SU-DHL-6 (cell line): ENCODE measurements around the gene PTPRN2.

Source experiments
- H2AFZ ChIP-seq: fragments of 200-600 bp; sonication (generic); 2 replicates; pipeline ENCODE4 v1.6.1; 2014; ENCODE audit warnings: low read depth, mild to moderate bottlenecking, moderate library complexity, mixed read lengths, antibody characterized with exemption, low read length; ENCODE audit not compliant: severe bottlenecking
- H3F3A ChIP-seq: fragments of 200-600 bp; shearing (Covaris generic); 2 replicates; pipeline ENCODE4 v1.6.0; 2016; ENCODE audit warnings: antibody characterized with exemption, mild to moderate bottlenecking; ENCODE audit not compliant: insufficient read depth
- H3K27ac ChIP-seq: fragments of 200-600 bp; sonication (generic); 2 replicates; pipeline ENCODE4 v1.5.1; 2016; ENCODE audit warnings: low read depth, mild to moderate bottlenecking, low read length, moderate library complexity, mixed read lengths
- H3K27me3 ChIP-seq: fragments of 200-600 bp; sonication (generic), shearing (Covaris generic); 2 replicates; pipeline ENCODE4 v1.6.0; 2014; ENCODE audit warnings: mild to moderate bottlenecking, low read length
- H3K36me3 ChIP-seq: fragments of 200-600 bp; sonication (generic); 2 replicates; pipeline ENCODE4 v1.6.1; 2014; ENCODE audit warnings: mild to moderate bottlenecking, low read length, mixed read lengths
- H3K4me2 ChIP-seq: fragments of 300-600, 200-600 bp; shearing (Covaris generic), sonication (generic); 2 replicates; pipeline ENCODE4 v1.6.0; 2014; ENCODE audit warnings: low read length, low read depth, mild to moderate bottlenecking; ENCODE audit not compliant: poor library complexity, severe bottlenecking
- H3K4me3 ChIP-seq: fragments of 200-600 bp; sonication (generic); 2 replicates; pipeline ENCODE4 v1.5.1; 2014; ENCODE audit warnings: antibody characterized with exemption, low read length, mild to moderate bottlenecking, mixed read lengths; ENCODE audit not compliant: insufficient read depth, poor library complexity, severe bottlenecking
- H3K79me2 ChIP-seq: fragments of 200-600 bp; sonication (generic); 2 replicates; pipeline ENCODE4 v1.6.1; 2014; ENCODE audit warnings: mild to moderate bottlenecking, low read length, moderate library complexity; ENCODE audit not compliant: insufficient read depth
- H3K9ac ChIP-seq: fragments of 200-600 bp; sonication (generic); 2 replicates; pipeline ENCODE4 v1.7.0; 2014; ENCODE audit warnings: mild to moderate bottlenecking, low read length
- H3K9me2 ChIP-seq: fragments of 200-600 bp; sonication (generic); replicated peaks from 2 replicates; pipeline ENCODE4 v1.6.1; 2014; ENCODE audit warnings: low read length; ENCODE audit not compliant: insufficient read depth
- H3K9me3 ChIP-seq: fragments of 200-600 bp; sonication (generic); 2 replicates; pipeline ENCODE4 v1.6.1; 2014; ENCODE audit warnings: low read length, mixed read lengths; ENCODE audit not compliant: insufficient read depth
- H4K20me1 ChIP-seq: fragments of 200-600 bp; sonication (generic); 2 replicates; pipeline ENCODE4 v1.6.1; 2014; ENCODE audit warnings: low read depth, mild to moderate bottlenecking, antibody characterized with exemption, low read length, moderate library complexity, mixed read lengths
- CTCF ChIP-seq: fragments of 200-600 bp; sonication (generic); IDR thresholded peaks from one replicate; pipeline ENCODE4 v1.5.1; 2017; ENCODE audit warnings: antibody characterized with exemption, mild to moderate bottlenecking, low read length, moderate library complexity; ENCODE audit not compliant: insufficient read depth, poor library complexity, severe bottlenecking
- EZH2phosphoT487 ChIP-seq: fragments of 200-600 bp; sonication (generic), shearing (Covaris generic); conservative IDR thresholded peaks from 2 replicates; pipeline ENCODE4 v1.6.1; 2018; ENCODE audit warnings: mild to moderate bottlenecking, antibody characterized with exemption, low read length, moderate library complexity, mixed read lengths

PTPRN2 gene

GRCh38 chr7:157497744-157498651 is 1089.6 kb downstream of the PTPRN2 start:
- no peaks in the 10 kb centered on the region for H3K36me3 ChIP-seq
- no peaks in the 10 kb centered on the region for H3K9me3 ChIP-seq
- H3K9me2 ChIP-seq, result no peaks in the 10 kb centered on the region
- H2AFZ ChIP-seq, result no peak overlapping the region
- no peak overlapping the region for H3K27ac ChIP-seq
- no peaks in the 10 kb centered on the region for H3F3A ChIP-seq
- H3K27me3 ChIP-seq, result no peaks in the 10 kb centered on the region
- no peak for TF ChIP-seq CTCF
- TF ChIP-seq EZH2phosphoT487, result no peak
- no peak overlapping the region for H3K4me2 ChIP-seq
- no peaks in the 10 kb centered on the region for H3K79me2 ChIP-seq
- H3K9ac ChIP-seq, result no peak overlapping the region
- no peak overlapping the region for H3K4me3 ChIP-seq
- H4K20me1 ChIP-seq, result no peaks in the 10 kb centered on the region

GRCh38 chr7:157497367-157497743 is 1090.3 kb downstream of the PTPRN2 start:
- Histone ChIP-seq H3K27ac (no peak overlapping the region), H2AFZ (no peak overlapping the region), H3K4me3 (no peak overlapping the region), H3K27me3 (no peaks in the 10 kb centered on the region), H3K9me2 (no peaks in the 10 kb centered on the region), H4K20me1 (no peaks in the 10 kb centered on the region), H3K9me3 (no peaks in the 10 kb centered on the region), H3K36me3 (no peaks in the 10 kb centered on the region), H3K9ac (no peak overlapping the region), H3K79me2 (no peaks in the 10 kb centered on the region), H3F3A (no peaks in the 10 kb centered on the region), H3K4me2 (no peak overlapping the region)
- no peak for TF ChIP-seq CTCF
- no peak for TF ChIP-seq EZH2phosphoT487

- H3K27ac ChIP-seq, result no peak overlapping the region
- no peaks in the 10 kb centered on the region for H4K20me1 ChIP-seq
- H3K9me3 ChIP-seq, result no peaks in the 10 kb centered on the region
- H2AFZ ChIP-seq, result no peak overlapping the region
- H3K9ac ChIP-seq, result no peak overlapping the region
- no peak overlapping the region for H3K4me3 ChIP-seq
- H3K79me2 ChIP-seq, result no peaks in the 10 kb centered on the region
- no peaks in the 10 kb centered on the region for H3F3A ChIP-seq
- TF ChIP-seq EZH2phosphoT487 (no peak), CTCF (no peak)
- no peak overlapping the region for H3K4me2 ChIP-seq
- no peaks in the 10 kb centered on the region for H3K27me3 ChIP-seq
- no peaks in the 10 kb centered on the region for H3K36me3 ChIP-seq
- H3K9me2 ChIP-seq, result no peaks in the 10 kb centered on the region
These were observed 1091.0 kb downstream of the PTPRN2 start for GRCh38 chr7:157496416-157497275.
